ENCODE data around the gene PEX14.

- TF ChIP-seq CBX5 (IDR thresholded peaks at IDR 0.05; ENCODE audit: borderline replicate concordance, low read depth) (no peak), ATF2 (CRISPR knock-in tag; IDR thresholded peaks at IDR 0.05) (no peak), CAMTA2 (CRISPR knock-in tag; conservative IDR thresholded peaks at IDR 0.05) (no peak), ZBTB12 (CRISPR knock-in tag; IDR thresholded peaks at IDR 0.05) (no peak), CTCF (IDR thresholded peaks at IDR 0.05 in 2 of 3, conservative IDR thresholded peaks at IDR 0.05 in 1 of 3; ENCODE audit: insufficient read depth in 2 of 3, low read depth in 1 of 3, low read length in 3 of 3) (no peak), POLR2A (conservative IDR thresholded peaks at IDR 0.05) (no peak), HMGXB4 (CRISPR knock-in tag; IDR thresholded peaks at IDR 0.05) (no peak), ESRRA (IDR thresholded peaks at IDR 0.05; ENCODE audit: borderline replicate concordance, low read depth) (no peak), TSC22D4 (tag; IDR thresholded peaks at IDR 0.05) (no peak), CREM (IDR thresholded peaks at IDR 0.05; ENCODE audit: low read depth) (no peak), LARP7 (IDR thresholded peaks at IDR 0.05) (no peak)
Observed at GRCh38 chr1:10678402-10678801, 203.7 kb downstream of the PEX14 start.
